HG02623 (cell line): ENCODE results near the gene PBX3.

Experiments
- ATAC-seq: cut with Tn5 transposase; IDR thresholded peaks from one replicate; pipeline ENCODE4 v1.9.1; 2021; ENCODE audit warnings: moderate library complexity; ENCODE audit not compliant: unreplicated experiment

PBX3 gene

GRCh38 chr9:126016579-126017290, 269.6 kb downstream of the PBX3 start:
- no peak for ATAC-seq
